Colonic mucosa (tissue), 4 donors: Measurements from ENCODE around the gene CST9L. TPM values are rescaled to one million over a fixed set of nuclear protein-coding genes. Genes with fewer than 3 reads are reported as not detected.

Source experiments
- DNase-seq: peaks from one replicate; pipeline ENCODE4 v3.0.0-alpha.2; 2020
- H3K27ac ChIP-seq: fragments of 200-600 bp; one replicate; pipeline ENCODE4 v1.8.0; 2021
- H3K27me3 ChIP-seq: fragments of 200-600 bp; one replicate; pipeline ENCODE4 v1.8.0; 2021
- H3K36me3 ChIP-seq: fragments of 200-600 bp; one replicate; pipeline ENCODE4 v1.8.0; 2021
- H3K4me1 ChIP-seq: fragments of 200-600 bp; one replicate; pipeline ENCODE4 v1.8.0; 2021; ENCODE audit warnings: mild to moderate bottlenecking
- H3K4me3 ChIP-seq: fragments of 200-600 bp; one replicate; pipeline ENCODE4 v1.8.0; 2021
- H3K9ac ChIP-seq, 2 donors: one replicate each; pipeline ENCODE4 v1.7.0; 2013; ENCODE audit warnings: control low read depth in 2 of 2, low read depth in 2 of 2, low read length in 2 of 2
- H3K9me3 ChIP-seq: fragments of 200-600 bp; one replicate; pipeline ENCODE4 v1.8.0; 2021
- intact Hi-C: fragments of 100-400 bp; cut with DNase I; formaldehyde crosslinking; loops from one replicate; pipeline ENCODE4 v1.14.1; 2022
- total RNA-seq, 2 donors: library from RNA; stranded (reverse); fragmentation: NEBNext Ultra II Directional in 1 of 2; extraction: Animal tissue kit (Norgen Biotek cat#: 25700) in 1 of 2; gene quantifications; one replicate each; pipeline ENCODE4 v1.2.1, GENCODE V29; 2021
- TF ChIP-seq, protein P1 (sequence below): fragments of 200-600 bp; IDR thresholded peaks from one replicate; pipeline ENCODE4 v1.8.0; 2022; ENCODE audit warnings: antibody characterized with exemption, mild to moderate bottlenecking
- donor health status: healthy.
- donor health status: DM: no; HTN: no; CAD: no.
- donor health status: DM: no; HTN: no; CAD: no.

CST9L gene
- total RNA-seq, 2 donors from 2014 or later, result not detected

DNA sequence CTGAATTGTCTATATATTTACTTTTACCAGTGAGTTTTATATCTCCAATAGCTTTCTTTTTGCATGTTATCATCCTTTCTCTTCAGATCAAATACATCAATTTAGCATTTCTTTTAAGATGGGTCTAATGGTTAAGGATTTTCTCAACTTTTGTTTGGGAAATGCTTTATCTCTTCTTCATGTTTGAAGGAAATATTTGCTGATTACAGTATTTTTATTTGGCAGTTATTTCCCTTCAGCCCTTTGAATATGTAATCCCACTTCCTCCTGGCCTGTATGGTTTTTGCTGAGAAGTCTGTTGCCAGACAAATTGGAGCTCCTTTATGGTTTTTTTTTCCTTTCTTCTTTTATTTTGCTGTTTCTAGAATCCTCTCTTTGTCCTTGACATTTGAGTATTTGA, 6.7 kb upstream of the CST9L start:
- Histone ChIP-seq H3K9ac (no peak overlapping the region), H3K27ac (no peak overlapping the region), H3K4me1 (no peaks in the 10 kb centered on the region), H3K9me3 (no peaks in the 10 kb centered on the region), H3K36me3 (no peaks in the 10 kb centered on the region), H3K27me3 (no peaks in the 10 kb centered on the region), H3K4me3 (no peak overlapping the region)
- TF ChIP-seq, protein P1, sequence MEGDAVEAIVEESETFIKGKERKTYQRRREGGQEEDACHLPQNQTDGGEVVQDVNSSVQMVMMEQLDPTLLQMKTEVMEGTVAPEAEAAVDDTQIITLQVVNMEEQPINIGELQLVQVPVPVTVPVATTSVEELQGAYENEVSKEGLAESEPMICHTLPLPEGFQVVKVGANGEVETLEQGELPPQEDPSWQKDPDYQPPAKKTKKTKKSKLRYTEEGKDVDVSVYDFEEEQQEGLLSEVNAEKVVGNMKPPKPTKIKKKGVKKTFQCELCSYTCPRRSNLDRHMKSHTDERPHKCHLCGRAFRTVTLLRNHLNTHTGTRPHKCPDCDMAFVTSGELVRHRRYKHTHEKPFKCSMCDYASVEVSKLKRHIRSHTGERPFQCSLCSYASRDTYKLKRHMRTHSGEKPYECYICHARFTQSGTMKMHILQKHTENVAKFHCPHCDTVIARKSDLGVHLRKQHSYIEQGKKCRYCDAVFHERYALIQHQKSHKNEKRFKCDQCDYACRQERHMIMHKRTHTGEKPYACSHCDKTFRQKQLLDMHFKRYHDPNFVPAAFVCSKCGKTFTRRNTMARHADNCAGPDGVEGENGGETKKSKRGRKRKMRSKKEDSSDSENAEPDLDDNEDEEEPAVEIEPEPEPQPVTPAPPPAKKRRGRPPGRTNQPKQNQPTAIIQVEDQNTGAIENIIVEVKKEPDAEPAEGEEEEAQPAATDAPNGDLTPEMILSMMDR, result no peak
- intact Hi-C loops, result no loop called here
- DNase-seq, result no peak

DNA sequence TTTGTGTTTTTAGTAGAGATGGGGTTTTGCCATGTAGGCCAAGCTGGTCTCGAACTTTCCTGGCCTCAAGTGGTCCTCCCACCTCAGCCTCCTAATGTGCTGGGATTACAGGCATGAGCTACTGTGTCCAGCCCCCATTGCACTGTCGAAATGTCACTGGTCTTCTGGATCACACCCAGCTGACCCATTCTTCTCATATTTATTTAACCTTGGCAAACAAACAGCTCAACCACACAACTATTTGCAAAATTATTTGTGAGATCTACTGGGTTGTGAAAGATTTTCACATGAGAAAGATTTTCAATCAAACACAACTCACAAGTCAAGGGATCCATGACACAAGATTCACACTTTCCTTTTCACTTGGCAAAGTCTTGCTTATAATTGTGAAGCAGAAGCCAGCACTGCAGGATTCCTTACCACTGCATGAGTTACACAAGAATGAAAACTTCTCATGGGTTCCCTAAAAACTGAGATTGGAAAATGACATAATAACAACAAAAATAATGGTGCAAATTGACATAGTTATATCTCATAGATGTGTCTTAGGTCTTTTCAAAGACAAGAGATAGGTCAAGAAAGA, 2.0 kb upstream of the CST9L start:
- H3K9ac ChIP-seq, result no peak overlapping the region
- no peaks in the 10 kb centered on the region for H3K4me1 ChIP-seq
- no peaks in the 10 kb centered on the region for H3K9me3 ChIP-seq
- no peak overlapping the region for H3K4me3 ChIP-seq
- no peaks in the 10 kb centered on the region for H3K36me3 ChIP-seq
- TF ChIP-seq, protein P1, result no peak
- no peaks in the 10 kb centered on the region for H3K27me3 ChIP-seq
- DNase-seq, result no peak
- intact Hi-C loops, result no loop called here
- H3K27ac ChIP-seq, result no peak overlapping the region

DNA sequence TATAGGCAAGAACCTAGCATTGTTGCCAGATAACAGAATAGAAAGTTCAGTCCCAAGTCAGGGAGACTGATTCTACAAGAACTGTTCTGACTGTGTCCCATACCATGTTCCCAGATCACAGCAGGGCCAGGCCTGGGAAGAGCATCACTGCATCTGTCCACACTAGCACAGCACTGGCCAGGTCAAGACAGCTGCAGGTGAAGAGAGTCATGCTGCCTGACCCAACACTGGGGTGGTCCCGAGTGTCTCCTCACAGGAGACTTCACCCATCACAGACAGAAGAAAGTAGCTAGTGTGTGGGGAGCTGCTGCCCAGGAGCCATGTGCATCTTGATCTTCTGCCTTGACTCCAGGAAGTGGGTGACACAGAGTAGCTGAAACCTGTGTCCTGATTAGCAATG, 1.3 kb upstream of the CST9L start:
- no peak overlapping the region for H3K9ac ChIP-seq
- TF ChIP-seq, protein P1, result no peak
- H3K4me3 ChIP-seq, result no peak overlapping the region
- no peak for DNase-seq
- H3K9me3 ChIP-seq, result no peaks in the 10 kb centered on the region
- H3K27ac ChIP-seq, result no peak overlapping the region
- H3K36me3 ChIP-seq, result no peaks in the 10 kb centered on the region
- H3K27me3 ChIP-seq, result no peaks in the 10 kb centered on the region
- intact Hi-C loops, result no loop called here
- H3K4me1 ChIP-seq, result no peaks in the 10 kb centered on the region

DNA sequence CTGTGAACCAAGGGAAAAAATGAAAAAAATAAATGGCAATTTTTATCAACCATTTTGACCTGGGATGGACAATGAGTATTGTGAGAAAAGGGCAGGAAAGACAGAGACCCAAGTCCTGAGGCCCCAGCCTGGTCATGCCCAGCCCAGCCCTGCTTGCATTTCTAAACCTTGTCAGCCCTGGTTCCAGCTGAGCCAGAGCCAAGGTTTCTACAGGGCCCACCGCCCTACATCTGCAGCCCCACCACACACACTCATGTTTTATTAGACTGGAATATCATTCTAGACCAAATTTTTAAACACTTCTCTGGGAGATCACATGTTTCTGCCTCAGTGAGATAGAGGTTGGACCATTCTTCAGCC, 667 bp upstream of the CST9L start:
- H3K9ac ChIP-seq, result no peak overlapping the region
- TF ChIP-seq, protein P1, result no peak
- no peak overlapping the region for H3K27ac ChIP-seq
- no peaks in the 10 kb centered on the region for H3K27me3 ChIP-seq
- no peak for DNase-seq
- no peaks in the 10 kb centered on the region for H3K9me3 ChIP-seq
- intact Hi-C loops, result no loop called here
- no peaks in the 10 kb centered on the region for H3K36me3 ChIP-seq
- H3K4me3 ChIP-seq, result no peak overlapping the region
- no peaks in the 10 kb centered on the region for H3K4me1 ChIP-seq

DNA sequence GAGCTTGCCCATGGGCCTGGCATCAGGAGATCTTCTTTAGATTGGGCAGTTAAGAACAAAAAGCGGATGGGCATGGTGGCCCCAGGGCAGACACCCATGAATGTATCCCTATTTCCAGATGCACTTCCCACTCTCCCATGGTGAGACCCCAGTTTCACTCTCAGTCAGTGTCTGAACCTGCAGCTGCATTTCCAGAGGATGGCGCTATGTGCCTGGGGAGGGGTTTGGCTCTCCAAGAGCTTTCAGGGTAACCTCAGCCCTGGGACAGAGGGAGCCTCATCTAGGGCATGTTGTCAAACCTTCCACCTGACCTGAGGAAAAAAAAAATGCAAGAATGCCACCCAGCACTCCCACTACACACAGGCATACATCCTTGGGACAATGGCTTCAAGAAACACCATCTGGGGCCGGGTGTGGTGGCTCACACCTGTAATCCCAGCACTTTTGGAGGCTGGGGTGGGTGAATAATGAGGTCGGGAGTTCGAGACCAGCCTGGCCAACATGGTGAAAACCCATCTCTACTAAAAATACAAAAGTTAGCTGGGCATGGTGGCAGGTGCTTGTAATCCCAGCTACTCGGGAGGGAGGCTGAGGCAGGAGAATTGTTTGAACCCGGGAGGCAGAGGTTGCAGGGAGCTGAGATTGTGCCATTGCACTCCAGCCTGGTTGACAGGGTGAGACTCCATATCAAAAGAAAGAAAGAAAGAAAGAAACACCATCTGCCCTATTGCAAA, 1.9 kb downstream of the CST9L start:
- Histone ChIP-seq H3K4me1 (no peaks in the 10 kb centered on the region), H3K27me3 (no peaks in the 10 kb centered on the region), H3K9me3 (no peaks in the 10 kb centered on the region), H3K36me3 (no peaks in the 10 kb centered on the region), H3K4me3 (no peak overlapping the region), H3K27ac (no peak overlapping the region), H3K9ac (no peak overlapping the region)
- no peak for DNase-seq
- intact Hi-C loops, result no loop called here
- TF ChIP-seq, protein P1, result no peak
